HG02970 (cell line): ENCODE results near the gene PSME1.

ENCODE experiments used
- ATAC-seq: cut with Tn5 transposase; IDR thresholded peaks from one replicate; pipeline ENCODE4 v1.9.1; 2021; ENCODE audit warnings: mild to moderate bottlenecking, moderate library complexity, moderate number of reproducible peaks; ENCODE audit not compliant: unreplicated experiment, low FRiP score

Gene PSME1

GRCh38 chr14:24167469-24168114, 31.6 kb downstream of the PSME1 start:
- ATAC-seq, result no peak

DNA sequence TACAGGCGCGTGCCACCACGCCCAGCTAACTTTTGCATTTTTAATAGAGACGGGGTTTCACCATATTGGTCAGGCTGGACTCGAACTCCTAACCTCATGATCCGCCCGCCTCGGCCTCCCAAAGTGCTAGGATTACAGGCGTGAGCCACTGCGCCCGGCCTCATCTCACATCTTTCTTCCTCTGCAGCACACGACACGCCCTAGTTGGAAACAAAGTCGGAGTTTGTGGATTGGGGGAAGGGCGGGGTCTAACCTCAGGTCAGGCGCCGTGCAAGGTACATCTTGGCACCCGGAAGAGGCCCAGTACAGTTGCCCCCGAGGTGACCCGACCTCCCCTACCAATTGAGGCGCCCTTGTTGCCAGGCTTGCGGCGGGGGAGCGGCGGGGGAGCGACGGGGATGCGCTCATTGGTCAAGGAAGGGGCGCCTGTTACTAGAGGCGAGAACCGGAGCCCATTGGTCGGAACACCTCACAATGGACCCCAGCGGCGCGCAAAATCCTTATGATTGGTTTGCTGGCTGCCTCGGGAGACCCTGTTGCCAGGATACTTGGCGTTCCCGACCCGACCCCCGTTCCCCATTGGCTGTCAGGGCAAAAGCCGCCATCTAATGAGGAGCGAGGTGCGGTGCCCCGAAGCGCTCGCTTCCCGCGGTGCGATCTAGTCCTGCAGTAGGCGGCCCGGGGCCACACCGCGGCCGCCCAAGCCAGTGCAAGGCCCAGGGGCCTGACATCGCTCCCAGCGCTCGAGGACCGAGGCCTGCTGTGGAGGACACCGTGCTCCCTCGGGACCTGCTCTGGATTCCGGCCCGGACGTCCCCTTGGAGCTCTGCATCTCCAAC, 35.6 kb downstream of the PSME1 start, which contains the start of gene REC8:
REC8 (plus strand) TSS at position 659 of the 839 bp plus-strand sequence. CDS start 473 bp downstream, outside the sequence.
- peak; percentile 69 for ATAC-seq

GRCh38 chr14:24172261-24172860, 36.4 kb downstream of the PSME1 start:
- no peak for ATAC-seq

DNA sequence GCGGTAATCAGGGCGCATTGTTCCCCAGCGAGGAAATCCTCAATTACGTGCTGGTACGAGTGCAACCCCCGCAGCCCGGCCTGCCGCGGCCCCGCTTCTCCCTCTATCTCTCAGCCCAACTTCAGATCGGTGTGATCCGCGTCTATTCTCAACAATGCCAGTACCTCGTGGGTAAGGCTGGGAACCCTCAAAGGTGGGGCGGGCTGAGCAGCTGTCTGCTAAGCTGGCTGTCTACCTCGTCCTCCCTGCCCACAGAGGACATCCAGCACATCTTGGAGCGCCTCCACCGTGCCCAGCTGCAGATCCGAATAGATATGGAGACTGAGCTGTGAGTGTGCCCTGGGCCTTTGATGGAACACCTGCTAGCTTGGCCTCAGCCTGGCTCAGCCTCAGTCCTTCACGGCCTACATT, 36.9 kb downstream of the PSME1 start:
- ATAC-seq, result no peak

DNA sequence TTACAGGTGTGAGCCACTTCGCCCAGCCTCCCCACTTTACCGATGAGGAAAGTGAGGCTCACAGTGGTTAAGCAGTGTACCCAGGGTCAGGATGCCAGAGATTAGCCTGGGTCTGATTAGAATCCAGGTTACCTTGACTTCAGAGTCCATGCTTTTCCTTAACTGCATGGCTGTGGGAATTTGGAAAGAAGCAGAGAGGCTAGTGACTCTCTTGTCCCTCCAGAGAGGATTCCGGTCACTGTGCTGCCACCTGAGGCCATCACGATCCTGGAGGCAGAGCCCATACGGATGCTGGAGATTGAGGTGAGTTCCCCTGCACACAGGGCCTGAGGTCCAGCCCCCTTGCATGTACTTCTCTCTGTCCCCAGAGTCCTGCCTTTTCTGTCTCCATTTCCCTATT, 40.6 kb downstream of the PSME1 start:
- ATAC-seq, result no peak

- ATAC-seq, result no peak
Observed at GRCh38 chr14:24177041-24177825, 41.2 kb downstream of the PSME1 start.

DNA sequence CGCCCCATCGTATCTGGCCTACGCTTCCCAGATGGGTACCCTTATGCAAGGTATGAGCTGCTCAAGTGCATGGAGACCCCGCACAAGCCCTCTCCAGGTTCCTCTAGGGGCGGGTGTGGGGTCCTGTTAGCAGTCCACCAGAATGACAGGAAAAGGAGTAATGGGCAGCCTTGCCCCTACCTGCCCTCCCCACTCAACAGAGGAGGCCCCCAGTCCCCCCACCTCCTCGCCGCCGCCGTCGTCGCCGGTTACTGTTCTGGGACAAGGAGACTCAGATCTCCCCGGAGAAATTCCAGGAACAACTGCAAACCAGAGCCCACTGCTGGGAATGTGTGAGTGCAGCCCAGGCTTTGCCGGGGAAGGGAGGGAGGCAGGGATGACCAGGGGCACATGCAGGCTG, 41.9 kb downstream of the PSME1 start:
- ATAC-seq, result no peak

DNA sequence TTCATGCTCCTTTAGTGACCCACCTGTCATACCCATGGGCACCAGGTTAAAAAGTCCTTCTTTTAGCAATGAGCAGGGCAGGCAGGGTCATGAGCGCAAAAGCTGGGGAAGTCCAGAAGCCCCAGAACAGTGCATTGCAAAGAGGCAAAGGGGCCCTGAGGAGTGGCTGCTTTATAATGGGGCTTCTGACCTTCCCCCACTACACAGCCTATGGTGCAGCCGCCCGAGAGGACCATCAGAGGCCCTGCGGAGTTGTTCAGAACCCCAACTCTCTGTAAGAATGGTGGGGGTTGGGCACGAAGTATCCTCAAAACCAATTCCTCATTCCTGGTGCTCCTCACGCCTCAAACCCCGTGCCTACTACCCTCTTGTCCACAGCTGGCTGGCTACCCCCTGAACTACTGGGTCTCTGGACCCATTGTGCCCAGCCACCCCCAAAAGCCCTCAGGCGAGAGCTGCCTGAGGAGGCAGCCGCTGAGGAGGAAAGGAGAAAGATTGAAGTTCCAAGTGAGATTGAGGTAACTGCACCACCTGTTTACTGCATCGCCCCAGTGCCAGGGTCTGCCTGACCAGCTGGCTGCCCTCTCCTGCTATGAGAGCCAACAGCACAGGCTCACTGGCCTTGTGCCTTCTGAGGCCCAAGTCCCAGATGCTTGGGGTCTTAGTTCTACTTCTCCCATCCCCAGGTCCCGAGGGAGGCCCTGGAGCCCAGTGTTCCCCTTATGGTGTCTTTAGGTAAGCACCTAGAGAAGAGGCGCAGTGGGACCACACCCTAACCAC, 42.6 kb downstream of the PSME1 start:
- no peak for ATAC-seq

DNA sequence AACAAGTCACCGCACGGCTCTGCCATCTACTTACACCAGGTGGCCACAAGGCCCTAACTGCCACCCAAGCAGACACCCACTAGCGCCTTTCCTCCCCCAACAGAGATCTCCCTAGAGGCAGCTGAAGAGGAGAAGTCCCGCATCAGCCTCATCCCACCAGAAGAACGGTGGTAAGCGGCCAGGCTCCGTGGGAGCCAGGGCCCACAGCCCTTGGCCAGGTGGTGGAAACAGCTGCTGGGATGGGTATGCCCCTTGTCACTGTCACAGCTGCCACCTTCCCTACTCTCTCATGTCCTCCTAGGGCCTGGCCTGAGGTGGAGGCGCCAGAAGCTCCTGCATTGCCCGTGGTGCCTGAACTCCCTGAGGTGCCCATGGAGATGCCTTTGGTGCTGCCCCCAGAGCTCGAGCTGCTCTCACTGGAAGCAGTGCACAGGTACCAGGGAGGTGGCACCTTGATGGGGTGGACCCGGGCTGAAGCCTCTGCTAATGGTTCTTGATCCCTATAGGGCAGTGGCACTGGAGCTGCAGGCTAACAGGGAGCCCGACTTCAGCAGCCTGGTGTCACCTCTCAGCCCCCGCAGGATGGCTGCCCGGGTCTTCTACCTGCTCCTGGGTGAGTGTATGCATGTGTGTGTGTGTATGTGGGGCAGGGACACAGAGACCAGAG, 43.4 kb downstream of the PSME1 start:
- ATAC-seq, result no peak

DNA sequence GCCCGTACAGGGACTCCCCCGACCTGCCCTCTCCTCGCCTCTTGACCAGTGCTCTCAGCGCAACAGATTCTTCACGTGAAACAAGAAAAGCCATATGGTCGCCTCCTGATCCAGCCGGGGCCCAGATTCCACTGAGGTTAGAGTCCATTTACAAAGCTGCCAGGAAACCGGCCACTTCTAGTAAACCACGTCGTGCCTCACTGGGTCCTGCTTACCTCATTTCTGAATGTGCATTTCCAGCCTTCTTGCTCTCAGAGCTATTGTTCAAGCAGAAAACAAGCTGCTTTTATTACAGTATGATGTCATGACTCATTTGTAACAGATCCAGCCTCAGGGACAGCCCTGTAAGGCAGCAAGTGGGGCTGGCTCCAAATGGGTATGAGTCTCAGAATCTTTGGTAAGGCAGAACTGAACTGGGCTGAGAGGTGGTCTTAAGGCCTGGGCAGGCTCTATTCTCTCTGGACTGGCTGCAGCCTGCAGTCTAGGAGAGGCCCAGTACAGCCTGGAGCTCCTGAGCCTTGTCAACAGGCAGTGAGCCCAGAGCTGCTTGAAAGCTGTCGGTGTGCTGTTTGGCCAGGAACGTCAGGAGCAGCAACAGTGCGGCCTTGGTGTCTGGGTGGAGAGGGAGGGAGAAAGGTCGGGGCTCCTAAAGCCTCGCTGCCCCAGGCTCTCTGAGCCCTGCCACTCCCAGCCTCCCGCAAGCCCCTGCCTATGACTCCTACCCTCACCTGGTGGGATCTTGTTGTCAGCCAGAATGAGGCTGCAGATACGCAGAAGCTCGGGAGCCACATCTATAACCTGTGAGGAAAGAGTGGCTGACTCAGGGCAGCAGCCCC, 44.2 kb downstream of the PSME1 start:
- ATAC-seq, result no peak

- no peak for ATAC-seq
Observed at GRCh38 chr14:24181371-24182077, 45.5 kb downstream of the PSME1 start.

DNA sequence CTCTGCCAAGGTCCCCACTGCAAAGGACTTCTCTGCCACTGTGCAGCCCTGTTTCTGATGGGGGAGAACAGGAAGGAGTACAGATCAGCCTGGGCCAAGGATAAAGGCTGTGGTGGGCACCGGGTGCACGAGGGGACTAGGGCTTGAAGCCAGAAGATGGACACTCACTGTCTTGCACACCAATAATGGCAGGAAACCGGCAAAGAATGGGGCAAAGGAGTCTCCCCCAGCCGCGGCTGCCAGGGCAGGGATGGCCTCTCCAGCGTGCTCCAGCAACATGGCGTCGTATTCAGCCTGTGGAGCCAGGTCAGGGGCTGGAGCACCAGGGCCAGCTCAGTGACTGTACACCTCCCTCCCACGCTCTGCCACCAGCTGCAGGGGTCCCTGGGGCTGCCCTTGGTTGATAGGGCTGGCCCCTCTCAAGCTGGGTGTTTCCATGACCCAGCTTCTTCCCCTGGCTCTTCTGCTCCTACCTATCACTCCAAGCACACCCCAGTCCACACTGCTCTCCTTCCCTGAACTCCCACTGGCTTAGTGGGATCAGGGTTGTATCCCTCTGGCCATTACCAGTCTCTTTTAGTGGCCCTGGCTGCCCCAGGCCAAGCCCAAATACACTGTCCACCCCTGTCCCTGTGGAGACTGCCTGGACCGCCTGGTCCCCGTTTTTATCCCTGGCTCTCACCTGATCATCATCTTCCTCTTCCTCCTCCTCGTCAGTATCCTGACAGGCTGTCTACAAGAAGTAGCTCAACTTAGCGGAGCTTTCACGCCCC, 46.3 kb downstream of the PSME1 start:
- ATAC-seq, result no peak

DNA sequence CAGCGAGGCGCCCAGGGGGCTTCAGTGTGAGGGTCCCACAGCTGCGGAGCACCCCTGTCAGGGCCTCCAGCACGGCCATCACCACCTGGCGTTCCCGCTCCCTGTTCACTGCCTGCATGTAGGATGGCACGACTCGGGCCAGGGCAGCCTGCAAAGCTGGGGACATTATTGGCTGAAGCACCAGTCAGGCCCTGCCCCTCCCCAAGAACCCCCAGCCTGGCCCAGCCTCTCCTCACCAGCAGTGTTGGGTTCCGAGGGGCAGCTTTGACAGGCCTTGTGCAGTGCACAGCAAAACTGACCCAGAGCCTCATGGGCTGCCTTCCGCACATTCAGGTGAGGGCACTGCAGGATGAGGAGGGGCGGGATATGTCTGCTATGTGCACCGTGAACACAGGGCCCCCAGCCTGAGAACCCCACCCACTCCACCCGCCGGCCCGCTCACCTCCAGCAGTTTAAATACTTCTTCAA, 47.1 kb downstream of the PSME1 start:
- no peak for ATAC-seq

- no peak for ATAC-seq
Observed at GRCh38 chr14:24184104-24184970, 48.3 kb downstream of the PSME1 start.

- ATAC-seq, result no peak
Observed at GRCh38 chr14:24185026-24185425, 49.0 kb downstream of the PSME1 start.

DNA sequence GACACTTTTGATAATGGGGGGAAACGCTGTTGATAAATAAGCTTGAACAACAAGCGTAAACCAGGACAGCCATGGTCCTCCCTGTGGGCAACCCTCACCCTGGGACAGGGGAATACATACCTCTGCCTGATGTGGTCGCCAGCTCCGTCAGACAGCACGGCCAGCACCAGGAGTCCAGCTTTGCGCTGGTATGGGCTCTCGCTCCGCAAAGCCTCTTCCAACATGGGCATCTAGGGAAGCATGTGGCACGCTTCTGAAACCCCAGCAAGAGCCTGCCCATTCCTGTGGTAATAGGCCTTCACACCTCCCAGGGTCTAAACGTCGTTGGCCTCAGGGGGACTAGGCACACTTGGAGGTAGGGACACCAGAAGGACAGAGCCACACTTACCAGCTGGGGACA, 49.7 kb downstream of the PSME1 start:
- no peak for ATAC-seq
